GM21447 (cell line): ENCODE data around the gene PCDHA3.
"Not testable (repeated sequence)": the region's sequence is repeated elsewhere in the genome, so short reads cannot be mapped to it uniquely, and the experiment has no call there.

ENCODE experiments used
- ATAC-seq: cut with Tn5 transposase; IDR thresholded peaks from one replicate; pipeline ENCODE4 v1.9.1; 2021; ENCODE audit not compliant: unreplicated experiment

Gene PCDHA3

DNA sequence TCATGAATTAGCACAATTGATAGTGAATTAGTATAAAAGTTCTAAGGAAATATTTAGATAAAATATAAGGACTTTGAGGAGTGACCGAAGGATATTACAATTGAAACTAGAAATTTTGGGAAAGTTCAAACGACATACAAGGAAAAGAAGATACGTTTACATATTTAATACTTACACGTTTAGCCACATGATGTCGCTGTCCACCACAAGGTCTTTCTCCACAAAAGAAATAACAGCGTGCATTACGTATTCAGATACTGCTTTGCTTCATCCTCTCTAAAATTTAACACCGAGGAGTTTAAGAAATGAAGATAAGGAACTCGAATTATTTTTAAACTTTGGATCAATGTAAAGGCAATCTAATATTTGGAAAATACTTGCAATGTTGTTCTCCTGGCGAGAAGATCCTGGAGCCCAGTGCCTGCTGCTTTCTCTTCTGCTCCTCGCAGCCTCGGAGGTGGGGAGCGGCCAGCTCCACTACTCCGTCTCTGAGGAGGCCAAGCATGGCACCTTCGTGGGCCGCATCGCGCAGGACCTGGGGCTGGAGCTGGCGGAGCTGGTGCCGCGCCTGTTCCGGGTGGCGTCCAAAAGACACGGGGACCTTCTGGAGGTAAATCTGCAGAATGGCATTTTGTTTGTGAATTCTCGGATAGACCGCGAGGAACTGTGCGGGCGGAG, at the start of gene PCDHA3:
PCDHA3 (plus strand) TSS at position 242 of the 678 bp plus-strand sequence.
- no peak for ATAC-seq

DNA sequence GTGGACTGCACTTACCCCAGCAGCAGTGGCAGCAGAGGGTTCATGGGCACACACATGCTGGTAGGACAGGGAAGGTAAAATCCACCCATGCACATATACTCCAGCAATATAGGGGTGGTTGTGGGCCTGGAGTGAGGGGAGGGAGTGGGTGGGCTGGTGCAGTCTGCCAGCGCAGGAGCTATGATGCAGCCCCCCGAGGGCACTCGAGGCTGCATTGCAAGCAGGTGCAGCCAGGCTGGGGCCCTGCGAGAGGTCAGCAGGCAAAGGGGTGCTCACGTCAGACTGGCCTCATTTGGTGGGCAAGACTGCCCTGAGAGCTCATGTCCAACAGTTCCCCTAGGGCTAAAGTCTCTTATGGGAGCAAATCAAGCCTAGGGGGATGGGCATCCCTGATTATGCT, 47.3 kb upstream of the PCDHA3 start:
- ATAC-seq: no peak

- ATAC-seq: no peak
Observed at GRCh38 chr5:140764177-140764973, 36.5 kb upstream of the PCDHA3 start.

DNA sequence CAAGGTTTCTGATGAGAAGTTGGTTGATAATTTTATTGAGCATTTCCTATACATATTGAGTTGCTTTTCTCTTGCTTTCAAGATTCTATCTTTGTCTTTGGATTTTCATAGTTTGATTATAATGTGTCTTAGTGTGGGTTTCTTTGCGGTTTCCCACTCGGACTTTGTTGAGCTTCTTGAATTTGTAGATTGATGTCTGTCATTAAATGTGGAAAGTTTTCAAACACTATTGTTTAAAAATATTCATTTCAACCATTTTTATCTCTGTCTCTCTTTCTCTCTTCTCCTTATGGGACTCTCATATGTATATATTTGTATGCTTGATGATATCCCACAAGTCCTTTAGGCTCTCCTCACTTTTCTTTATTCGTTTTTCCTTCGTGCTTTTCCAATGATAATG, 33.4 kb upstream of the PCDHA3 start:
- ATAC-seq: no peak

- ATAC-seq: no peak
Observed at GRCh38 chr5:140780512-140780911, 20.3 kb upstream of the PCDHA3 start.

DNA sequence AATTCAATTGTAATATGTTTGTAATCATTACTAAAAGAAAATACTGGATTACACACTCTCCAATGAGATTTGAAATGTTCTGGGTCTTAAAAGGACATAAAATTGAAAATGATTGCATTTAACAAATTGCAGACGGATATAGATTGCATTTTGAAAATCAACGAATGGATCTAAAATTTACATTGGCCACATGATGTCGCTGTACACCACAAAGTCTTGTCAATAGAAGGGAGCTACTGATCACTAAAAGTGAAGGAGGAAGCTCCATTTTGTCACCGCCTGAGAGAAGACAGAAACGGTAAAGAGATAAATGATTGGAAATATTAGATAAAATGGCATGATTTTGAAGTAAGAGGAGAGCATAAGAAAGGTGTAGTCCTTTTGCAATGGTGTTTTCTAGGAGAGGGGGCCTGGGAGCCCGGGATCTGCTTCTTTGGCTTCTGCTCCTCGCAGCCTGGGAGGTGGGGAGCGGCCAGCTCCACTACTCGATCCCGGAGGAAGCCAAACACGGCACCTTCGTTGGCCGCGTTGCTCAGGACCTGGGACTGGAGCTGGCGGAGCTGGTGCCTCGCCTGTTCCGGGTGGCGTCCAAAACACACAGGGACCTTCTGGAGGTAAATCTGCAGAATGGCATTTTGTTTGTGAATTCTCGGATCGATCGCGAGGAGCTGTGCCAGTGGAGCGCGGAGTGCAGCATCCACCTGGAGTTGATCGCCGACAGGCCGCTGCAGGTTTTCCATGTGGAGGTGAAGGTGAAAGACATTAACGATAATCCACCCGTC, 14.8 kb upstream of the PCDHA3 start, which contains the start of gene PCDHA1:
PCDHA1 (plus strand) TSS at position 236 of the 782 bp plus-strand sequence.
- no peak for ATAC-seq

- not testable (repeated sequence) for ATAC-seq
Observed at GRCh38 chr5:140787422-140787821, 13.4 kb upstream of the PCDHA3 start.

GRCh38 chr5:140787849-140788504, 12.9 kb upstream of the PCDHA3 start:
- not testable (repeated sequence) for ATAC-seq

GRCh38 chr5:140791089-140791488, 9.8 kb upstream of the PCDHA3 start:
- no peak for ATAC-seq

- no peak for ATAC-seq
Observed at GRCh38 chr5:140794595-140795258, 6.1 kb upstream of the PCDHA3 start, which contains the start of gene PCDHA2. TSS of gene PCDHA2 (plus strand) at chr5:140794852.

- no peak for ATAC-seq
Observed at GRCh38 chr5:140795259-140795641, 5.6 kb upstream of the PCDHA3 start.

- not testable (repeated sequence) for ATAC-seq
Observed at GRCh38 chr5:140796072-140796717, 4.7 kb upstream of the PCDHA3 start.

DNA sequence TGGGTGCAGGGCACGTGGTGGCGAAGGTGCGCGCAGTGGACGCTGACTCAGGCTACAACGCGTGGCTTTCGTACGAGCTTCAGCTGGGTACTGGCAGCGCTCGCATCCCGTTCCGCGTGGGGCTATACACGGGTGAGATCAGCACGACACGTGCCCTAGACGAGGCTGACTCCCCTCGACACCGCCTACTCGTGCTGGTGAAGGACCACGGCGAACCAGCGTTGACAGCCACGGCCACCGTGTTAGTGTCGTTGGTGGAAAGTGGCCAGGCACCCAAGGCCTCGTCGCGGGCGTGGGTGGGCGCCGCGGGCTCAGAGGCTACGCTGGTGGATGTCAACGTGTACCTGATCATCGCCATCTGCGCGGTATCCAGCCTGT, 4.2 kb upstream of the PCDHA3 start:
- no peak for ATAC-seq

DNA sequence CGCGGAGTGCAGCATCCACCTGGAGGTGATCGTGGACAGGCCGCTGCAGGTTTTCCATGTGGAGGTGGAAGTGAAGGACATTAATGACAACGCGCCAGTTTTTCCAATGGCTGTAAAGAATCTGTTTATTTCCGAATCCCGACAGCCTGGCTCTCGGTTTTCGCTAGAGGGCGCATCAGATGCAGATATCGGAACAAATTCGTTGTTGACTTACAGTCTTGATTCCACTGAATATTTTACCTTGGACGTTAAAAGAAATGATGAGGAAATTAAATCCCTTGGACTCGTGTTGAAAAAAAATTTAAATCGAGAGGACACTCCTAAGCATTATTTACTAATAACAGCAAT, 611 bp downstream of the PCDHA3 start:
- ATAC-seq: no peak

GRCh38 chr5:140802381-140802780, 1.5 kb downstream of the PCDHA3 start:
- ATAC-seq: not testable (repeated sequence)

GRCh38 chr5:140802781-140803271, 2.0 kb downstream of the PCDHA3 start:
- no peak for ATAC-seq

GRCh38 chr5:140806834-140807775, 6.2 kb downstream of the PCDHA3 start, which contains the start of gene PCDHA4:
TSS of gene PCDHA4 (plus strand) at chr5:140807068.
- ATAC-seq: no peak

DNA sequence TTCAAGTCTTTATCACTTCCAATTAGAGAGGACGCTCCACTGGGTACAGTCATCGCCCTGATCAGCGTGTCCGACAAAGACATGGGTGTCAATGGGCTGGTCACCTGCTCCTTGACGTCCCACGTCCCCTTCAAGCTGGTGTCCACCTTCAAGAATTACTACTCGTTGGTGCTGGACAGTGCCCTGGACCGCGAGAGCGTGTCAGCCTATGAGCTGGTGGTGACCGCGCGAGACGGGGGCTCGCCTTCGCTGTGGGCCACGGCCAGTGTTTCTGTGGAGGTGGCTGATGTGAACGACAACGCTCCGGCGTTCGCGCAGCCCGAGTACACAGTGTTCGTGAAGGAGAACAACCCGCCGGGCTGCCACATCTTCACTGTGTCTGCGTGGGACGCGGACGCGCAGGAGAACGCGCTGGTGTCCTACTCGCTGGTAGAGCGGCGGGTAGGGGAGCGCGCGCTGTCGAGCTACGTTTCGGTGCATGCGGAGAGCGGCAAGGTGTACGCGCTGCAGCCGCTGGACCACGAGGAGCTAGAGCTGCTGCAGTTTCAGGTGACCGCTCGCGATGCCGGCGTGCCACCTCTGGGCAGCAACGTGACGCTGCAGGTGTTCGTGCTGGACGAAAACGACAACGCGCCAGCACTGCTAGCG, 7.5 kb downstream of the PCDHA3 start:
- not testable (repeated sequence) for ATAC-seq
